Measurements from ENCODE around the gene SSTR1. TPM values are rescaled to one million over a fixed set of nuclear protein-coding genes. Genes with fewer than 3 reads are reported as not detected.

SSTR1 gene
- polyA plus RNA-seq, 2 of the 4 experiments (the other 2 are of a cell fraction): not detected

- no peak for TF ChIP-seq JUN (IDR thresholded peaks at IDR 0.05)
- TF ChIP-seq BHLHE40 (IDR thresholded peaks at IDR 0.05; ENCODE audit: low read depth, low read length): no peak
- TF ChIP-seq RNF2 (IDR thresholded peaks at IDR 0.05; ENCODE audit: borderline replicate concordance, low read depth): no peak
- no peak for TF ChIP-seq KDM5A (IDR thresholded peaks at IDR 0.05)
- no peak for TF ChIP-seq CBX2 (IDR thresholded peaks at IDR 0.05; ENCODE audit: borderline replicate concordance, low read depth)
- no peak for TF ChIP-seq FOXS1 (CRISPR knock-in tag; IDR thresholded peaks at IDR 0.05)
Measured at GRCh38 chr14:38168416-38168815, 39.3 kb upstream of the SSTR1 start (continued).

- POLR2A ChIA-PET: no interaction called here
- Histone ChIP-seq H3K4me2 (no peak overlapping the region), H3K4me3 (no peak overlapping the region), H3K4me1 (no peaks in the 10 kb centered on the region), H3K27ac (no peak overlapping the region), H3K9me3 (no peaks in the 10 kb centered on the region)
- CTCF ChIA-PET: no interaction called here
- ATAC-seq: no peak
- FAIRE-seq: no peak
- WGBS (ENCODE audit: missing lambda C conversion rate): 0% methylated on average over 2 of the region's 2 CpGs
- TF ChIP-seq CBX8 (IDR thresholded peaks at IDR 0.05) (no peak), NPAS2 (CRISPR knock-in tag; IDR thresholded peaks at IDR 0.05; ENCODE audit: borderline replicate concordance) (no peak), SREBF2 (IDR thresholded peaks at IDR 0.05) (no peak), PHF8 (IDR thresholded peaks at IDR 0.05; ENCODE audit: borderline replicate concordance, low read depth) (no peak), ATOH8 (CRISPR knock-in tag; IDR thresholded peaks at IDR 0.05; ENCODE audit: low read depth) (no peak), BHLHE40 (IDR thresholded peaks at IDR 0.05; ENCODE audit: low read depth, low read length) (no peak), POLR2A (IDR thresholded peaks at IDR 0.05; ENCODE audit: low read length) (no peak), PBX3 (IDR thresholded peaks at IDR 0.05) (no peak), CHD2 (IDR thresholded peaks at IDR 0.05; ENCODE audit: low read length, partially characterized antibody) (no peak), RAD21 (conservative IDR thresholded peaks at IDR 0.05 in 1 of 2, IDR thresholded peaks at IDR 0.05 in 1 of 2) (no peak), EP300 (IDR thresholded peaks at IDR 0.05) (no peak), HOXA7 (CRISPR knock-in tag; IDR thresholded peaks at IDR 0.05) (no peak), HES2 (IDR thresholded peaks at IDR 0.05) (no peak), ZFP36 (IDR thresholded peaks at IDR 0.05; ENCODE audit: borderline replicate concordance, partially characterized antibody) (no peak), E2F6 (IDR thresholded peaks at IDR 0.05; ENCODE audit: borderline replicate concordance, low read depth) (no peak), HOXB13 (CRISPR knock-in tag; IDR thresholded peaks at IDR 0.05; ENCODE audit: low read depth) (no peak), CHD4 (IDR thresholded peaks at IDR 0.05; ENCODE audit: borderline replicate concordance) (no peak)
- DNase-seq (ENCODE audit: low read depth in 1 of 2, low spot score in 1 of 2): no peak
Measured at GRCh38 chr14:38171197-38171596, 36.5 kb upstream of the SSTR1 start.

- H3K27ac ChIP-seq: no peak overlapping the region
- ChIA-PET CTCF (interaction anchor here (0.6 kb wide), 1 partner anchor 23 kb away, joined by 3 read pairs; no protein-coding TSS in a partner anchor), POLR2A (no interaction called here)
- FAIRE-seq: no peak
- H3K4me1 ChIP-seq: no peaks in the 10 kb centered on the region
- WGBS (ENCODE audit: missing lambda C conversion rate): 42% methylated on average over 2 of the region's 2 CpGs
- TF ChIP-seq RARB (CRISPR knock-in tag; IDR thresholded peaks at IDR 0.05) (no peak), HOXB13 (CRISPR knock-in tag; IDR thresholded peaks at IDR 0.05; ENCODE audit: low read depth) (no peak), FOXS1 (CRISPR knock-in tag; IDR thresholded peaks at IDR 0.05) (no peak), MYC (IDR thresholded peaks at IDR 0.05; ENCODE audit: borderline replicate concordance, low read length) (no peak)
- H3K9me3 ChIP-seq: no peaks in the 10 kb centered on the region
- H3K4me2 ChIP-seq: no peak overlapping the region
- ATAC-seq: no peak
- no peak for DNase-seq (ENCODE audit: low read depth in 1 of 2, low spot score in 1 of 2)
- no peak overlapping the region for H3K4me3 ChIP-seq
Measured at GRCh38 chr14:38174711-38175110, 33.0 kb upstream of the SSTR1 start.

Data from A549 (cell line).